Kidney (tissue), 14 donors: Measurements from ENCODE around the gene PFKFB3. TPM values are rescaled to one million over a fixed set of nuclear protein-coding genes. Genes with fewer than 3 reads are reported as not detected.

Experiments
- DNase-seq, 5 donors: peaks; one replicate each; pipeline ENCODE4 v3.0.0-alpha.2; 2013 to 2020
- FAIRE-seq: peaks from 2 replicates; lab custom pipeline; 2012; peaks lifted over from hg19 to GRCh38; lab: Jason Lieb, UNC
- H3K27ac ChIP-seq, 2 donors: one replicate each; pipeline ENCODE4 v1.7.0; 2013; ENCODE audit warnings: low read depth in 2 of 2, low read length in 2 of 2, inconsistent platforms in 1 of 2
- H3K27me3 ChIP-seq: one replicate; pipeline ENCODE4 v1.7.1; 2013; ENCODE audit warnings: low read length, inconsistent platforms; ENCODE audit not compliant: control insufficient read depth, insufficient read depth
- H3K36me3 ChIP-seq, 3 donors: one replicate each; pipeline versions ENCODE4 v1.7.0 to v1.7.1; 2013; ENCODE audit warnings: low read length in 3 of 3, control low read depth in 1 of 3, inconsistent platforms in 1 of 3; ENCODE audit not compliant: insufficient read depth in 3 of 3, control insufficient read depth in 2 of 3
- H3K4me1 ChIP-seq, 3 donors: one replicate each; pipeline versions ENCODE4 v1.7.0 to v1.7.1; 2013; ENCODE audit warnings: low read length in 3 of 3, inconsistent platforms in 1 of 3, low read depth in 1 of 3; ENCODE audit not compliant: control insufficient read depth in 2 of 3, insufficient read depth in 2 of 3
- H3K4me3 ChIP-seq, 3 donors: one replicate each; pipeline versions ENCODE4 v1.7.0 to v1.8.1; 2013; ENCODE audit warnings: low read length in 3 of 3, control low read depth in 1 of 3, inconsistent platforms in 1 of 3
- H3K9ac ChIP-seq, 3 donors: one replicate each; pipeline versions ENCODE4 v1.7.0 to v1.7.1; 2013; ENCODE audit warnings: low read length in 3 of 3, control low read depth in 1 of 3, inconsistent platforms in 1 of 3
- H3K9me3 ChIP-seq, 3 donors: one replicate each; pipeline versions ENCODE4 v1.7.0 to v1.7.1; 2013; ENCODE audit warnings: low read length in 3 of 3, control low read depth in 1 of 3, inconsistent platforms in 1 of 3; ENCODE audit not compliant: control insufficient read depth in 2 of 3, insufficient read depth in 1 of 3
- CTCF ChIP-seq: IDR thresholded peaks from 3 replicates; pipeline ENCODE4 v1.5.1; 2012; ENCODE audit warnings: mild to moderate bottlenecking, moderate library complexity, borderline replicate concordance; ENCODE audit not compliant: insufficient read depth; ENCODE audit errors: extremely low read depth
- intact Hi-C: fragments of 100-400 bp; cut with DNase I; formaldehyde crosslinking; loops from one replicate; pipeline ENCODE4 v1.11.1; 2022
- polyA plus RNA-seq: library from polyadenylated mRNA; stranded (reverse); fragments of 350-450 nt; fragmentation: Illumina TruSeq; extraction: RNeasy Lipid Tissue Mini Kit (QIAGEN cat#74804); gene quantifications from one replicate; pipeline ENCODE4 v1.2.3, GENCODE V29; 2014; ENCODE audit warnings: low read depth, low replicate concordance; ENCODE audit not compliant: insufficient read depth
- total RNA-seq: library from RNA; stranded (reverse); fragmentation: NEBNext Ultra II Directional; extraction: Animal tissue kit (Norgen Biotek cat#: 25700); gene quantifications from one replicate; pipeline ENCODE4 v1.2.1, GENCODE V29; 2021
- donor health status: control.
- donor health status: control.
- donor health status: control.
- donor health status: control.
- donor health status: control.
- donor health status: DM: yes; HTN: yes; CAD: no.
- donor health status: Normal renal cell carcinoma (clear cell type).

PFKFB3 gene
- total and polyA plus RNA-seq, 2 donors from 2014 or later: 34.9 to 141 TPM

GRCh38 chr10:6225263-6225814 lies 22.6 kb downstream of the PFKFB3 start:
- TF ChIP-seq CTCF: no peak
- Histone ChIP-seq H3K36me3 (peaks cover 2 to 34% (median 9%) of the 10 kb centered on the region in 3 donors), H3K4me1 (peaks cover 0 to 3% (median 0%) of the 10 kb centered on the region in 3 donors), H3K4me3 (no peak overlapping the region), H3K9me3 (no peaks in the 10 kb centered on the region), H3K27me3 (no peaks in the 10 kb centered on the region), H3K9ac (no peak overlapping the region), H3K27ac (no peak overlapping the region)
- peak in 1 of 5 donors; percentile 65 for DNase-seq
- FAIRE-seq: no peak
- intact Hi-C loops: no loop called here

- H3K4me1 ChIP-seq: peaks cover 0 to 3% (median 0%) of the 10 kb centered on the region in 3 donors
- no peak overlapping the region for H3K9ac ChIP-seq
- no peak for TF ChIP-seq CTCF
- intact Hi-C loops: no loop called here
- FAIRE-seq (no peak), DNase-seq (peak in 1 of 5 donors; percentile 59)
- no peaks in the 10 kb centered on the region for H3K27me3 ChIP-seq
- H3K9me3 ChIP-seq: no peaks in the 10 kb centered on the region
- no peak overlapping the region for H3K27ac ChIP-seq
- no peak overlapping the region for H3K4me3 ChIP-seq
- peaks cover 0 to 32% (median 9%) of the 10 kb centered on the region in 3 donors for H3K36me3 ChIP-seq
These were observed 23.5 kb downstream of the PFKFB3 start for GRCh38 chr10:6226216-6226615.

- no peak for FAIRE-seq
- intact Hi-C loops: no loop called here
These were observed 24.6 kb downstream of the PFKFB3 start for GRCh38 chr10:6227346-6227745.

More at GRCh38 chr10:6227346-6227745, 24.6 kb downstream of the PFKFB3 start:
- Histone ChIP-seq H3K27ac (no peak overlapping the region), H3K36me3 (peaks cover 0 to 24% (median 8%) of the 10 kb centered on the region in 3 donors), H3K9me3 (no peaks in the 10 kb centered on the region), H3K4me1 (peaks cover 0 to 3% (median 0%) of the 10 kb centered on the region in 3 donors), H3K9ac (no peak overlapping the region), H3K27me3 (no peaks in the 10 kb centered on the region), H3K4me3 (no peak overlapping the region)
- no peak for TF ChIP-seq CTCF
- DNase-seq: peak in 1 of 5 donors; percentile 44
